GM18858 (cell line): Measurements from ENCODE around the gene ALS2.
"Not testable (repeated sequence)": the region's sequence is repeated elsewhere in the genome, so short reads cannot be mapped to it uniquely, and the experiment has no call there.

ENCODE experiments used
- ATAC-seq: cut with Tn5 transposase; IDR thresholded peaks from one replicate; pipeline ENCODE4 v1.9.1; 2021; ENCODE audit not compliant: unreplicated experiment

The ALS2 gene

GRCh38 chr2:201794294-201794693 lies 13.6 kb upstream of the ALS2 start:
- no peak for ATAC-seq

GRCh38 chr2:201793631-201794030 lies 12.9 kb upstream of the ALS2 start:
- ATAC-seq: no peak

GRCh38 chr2:201790989-201791388 lies 10.3 kb upstream of the ALS2 start:
- no peak for ATAC-seq

- no peak for ATAC-seq
These were observed 9.6 kb upstream of the ALS2 start for GRCh38 chr2:201790291-201790690.

GRCh38 chr2:201789395-201789794 lies 8.7 kb upstream of the ALS2 start:
- no peak for ATAC-seq

- no peak for ATAC-seq
These were observed 7.6 kb upstream of the ALS2 start for GRCh38 chr2:201788371-201788770.

- no peak for ATAC-seq
These were observed 5.7 kb upstream of the ALS2 start for GRCh38 chr2:201786471-201786870.

GRCh38 chr2:201785135-201785534 lies 4.4 kb upstream of the ALS2 start:
- ATAC-seq: no peak

GRCh38 chr2:201784563-201784962 lies 3.8 kb upstream of the ALS2 start:
- ATAC-seq: no peak

GRCh38 chr2:201781557-201782051 lies 871 bp upstream of the ALS2 start:
- no peak for ATAC-seq

GRCh38 chr2:201779901-201780673 lies 646 bp downstream of the ALS2 start:
- no peak for ATAC-seq

GRCh38 chr2:201777869-201778268 lies 2.9 kb downstream of the ALS2 start:
- ATAC-seq: no peak

- ATAC-seq: no peak
These were observed 3.7 kb downstream of the ALS2 start for GRCh38 chr2:201777043-201777442.

- no peak for ATAC-seq
These were observed 5.4 kb downstream of the ALS2 start for GRCh38 chr2:201775326-201775725.

GRCh38 chr2:201774546-201774945 lies 6.2 kb downstream of the ALS2 start:
- ATAC-seq: no peak

- no peak for ATAC-seq
These were observed 6.7 kb downstream of the ALS2 start for GRCh38 chr2:201773990-201774389.

GRCh38 chr2:201769666-201770373 lies 10.9 kb downstream of the ALS2 start:
- ATAC-seq: no peak

- no peak for ATAC-seq
These were observed 11.8 kb downstream of the ALS2 start for GRCh38 chr2:201768918-201769317.

- ATAC-seq: no peak
These were observed 14.9 kb downstream of the ALS2 start for GRCh38 chr2:201765799-201766198.

GRCh38 chr2:201764469-201764868 lies 16.3 kb downstream of the ALS2 start:
- not testable (repeated sequence) for ATAC-seq

GRCh38 chr2:201761101-201761500 lies 19.6 kb downstream of the ALS2 start:
- no peak for ATAC-seq

- ATAC-seq: no peak
These were observed 21.2 kb downstream of the ALS2 start for GRCh38 chr2:201759567-201759966.
